IMR-90 (cell line): ENCODE data around the gene ZNF37A. TPM values are rescaled to one million over a fixed set of nuclear protein-coding genes. Genes with fewer than 3 reads are reported as not detected.

Experiments used
- ATAC-seq: fragments of 200-7000 bp; cut with Tn5 transposase; 2 replicates; pipeline ENCODE4 v1.9.1; 2020; ENCODE audit warnings: low read depth, mild to moderate bottlenecking, moderate library complexity
- BruUV-seq: library from RNA; stranded (reverse); fragments of 400-500 nt; replicated peaks from 2 replicates; lab custom pipeline; 2021; lab: Mats Ljungman, UMichigan
- CTCF ChIA-PET: fragments of 300-600 bp; formaldehyde crosslinking; extraction: SDS; loops from one replicate; lab custom pipeline; 2021; ENCODE audit warnings: antibody characterized with exemption; lab: Yijun Ruan, JAX
- POLR2A ChIA-PET: fragments of 300-600 bp; sonication (Branson Sonifier 250); formaldehyde crosslinking; loops from one replicate; lab custom pipeline; 2022; ENCODE audit warnings: antibody characterized with exemption; ENCODE audit not compliant: unreplicated experiment; lab: Charles Lee
- DNase-seq: peaks from one replicate; pipeline ENCODE4 v3.0.0; 2013
- H2AFZ ChIP-seq: replicated peaks from 2 replicates; pipeline ENCODE3; 2013; ENCODE audit warnings: low read length, mild to moderate bottlenecking; ENCODE audit not compliant: poor library complexity
- H2AK5ac ChIP-seq: 2 replicates; pipeline ENCODE4 v1.6.1; 2013; ENCODE audit warnings: low read depth, low read length, inconsistent platforms
- H2AK9ac ChIP-seq: replicated peaks from 2 replicates; pipeline ENCODE3; 2013; ENCODE audit warnings: mild to moderate bottlenecking, low read depth, low read length, moderate library complexity; ENCODE audit not compliant: poor library complexity
- H2BK120ac ChIP-seq: 2 replicates; pipeline ENCODE4 v1.6.1; 2013; ENCODE audit warnings: low read depth, low read length, inconsistent platforms
- H2BK15ac ChIP-seq: 3 replicates; pipeline ENCODE4 v1.6.1; 2013; ENCODE audit warnings: low read depth, low read length, inconsistent platforms
- H2BK20ac ChIP-seq: 2 replicates; pipeline ENCODE4 v1.6.1; 2013; ENCODE audit warnings: low read depth, mild to moderate bottlenecking, inconsistent platforms, low read length, moderate library complexity
- H2BK5ac ChIP-seq: 2 replicates; pipeline ENCODE4 v1.6.1; 2013; ENCODE audit warnings: mild to moderate bottlenecking, low read depth, low read length, inconsistent platforms; ENCODE audit not compliant: poor library complexity, severe bottlenecking
- H3K14ac ChIP-seq: replicated peaks from 2 replicates; pipeline ENCODE4 v1.6.1; 2013; ENCODE audit warnings: low read depth, low read length, inconsistent platforms
- H3K18ac ChIP-seq: 2 replicates; pipeline ENCODE4 v1.6.1; 2013; ENCODE audit warnings: low read depth, low read length, control low read depth
- H3K23ac ChIP-seq: 2 replicates; pipeline ENCODE4 v1.6.1; 2013; ENCODE audit warnings: low read depth, low read length, inconsistent platforms
- H3K27ac ChIP-seq: 2 replicates; pipeline ENCODE4 v1.5.1; 2013; ENCODE audit warnings: mild to moderate bottlenecking, control low read depth, low read length; ENCODE audit not compliant: insufficient read depth
- H3K27me3 ChIP-seq: 2 replicates; pipeline ENCODE4 v1.6.1; 2013; ENCODE audit warnings: low read length; ENCODE audit not compliant: control insufficient read depth, insufficient read depth
- H3K36me3 ChIP-seq: 2 replicates; pipeline ENCODE4 v1.6.1; 2013; ENCODE audit warnings: low read length, mixed read lengths; ENCODE audit not compliant: control insufficient read depth, insufficient read depth
- H3K4ac ChIP-seq: 2 replicates; pipeline ENCODE4 v1.6.1; 2013; ENCODE audit warnings: low read depth, low read length, inconsistent platforms
- H3K4me1 ChIP-seq: 2 replicates; pipeline ENCODE4 v1.6.1; 2013; ENCODE audit warnings: low read length, mixed read lengths; ENCODE audit not compliant: control insufficient read depth, insufficient read depth
- H3K4me2 ChIP-seq: 2 replicates; pipeline ENCODE4 v1.6.1; 2013; ENCODE audit warnings: low read depth, mild to moderate bottlenecking, control low read depth, low read length, moderate library complexity
- H3K4me3 ChIP-seq: 2 replicates; pipeline ENCODE4 v1.5.1; 2013; ENCODE audit warnings: low read depth, mild to moderate bottlenecking, control low read depth, low read length, moderate library complexity; ENCODE audit not compliant: insufficient read depth
- H3K56ac ChIP-seq: 2 replicates; pipeline ENCODE4 v1.6.1; 2013; ENCODE audit warnings: low read length, inconsistent platforms; ENCODE audit not compliant: insufficient read depth; ENCODE audit errors: extremely low read depth
- H3K79me1 ChIP-seq, 2 experiments: 2 replicates each; pipeline ENCODE4 v1.6.1; 2013; ENCODE audit warnings: low read length in 2 of 2, inconsistent platforms in 1 of 2, low read depth in 1 of 2
- H3K9ac ChIP-seq: 2 replicates; pipeline ENCODE4 v1.6.1; 2013; ENCODE audit warnings: low read depth, low read length, control low read depth
- H3K9me1 ChIP-seq: 2 replicates; pipeline ENCODE4 v1.6.1; 2013; ENCODE audit warnings: low read length, inconsistent platforms; ENCODE audit not compliant: insufficient read depth
- H3K9me3 ChIP-seq: 2 replicates; pipeline ENCODE4 v1.6.1; 2013; ENCODE audit warnings: low read length; ENCODE audit not compliant: control insufficient read depth, insufficient read depth
- H4K20me1 ChIP-seq: 2 replicates; pipeline ENCODE4 v1.6.1; 2013; ENCODE audit warnings: low read length, inconsistent platforms; ENCODE audit not compliant: insufficient read depth
- H4K5ac ChIP-seq: 2 replicates; pipeline ENCODE4 v1.6.1; 2013; ENCODE audit warnings: mild to moderate bottlenecking, low read depth, low read length, control low read depth
- H4K8ac ChIP-seq, 2 experiments: 2 replicates each; pipeline ENCODE4 v1.6.1; 2013; ENCODE audit warnings: low read depth in 2 of 2, low read length in 2 of 2, control low read depth in 1 of 2, inconsistent platforms in 1 of 2
- H4K91ac ChIP-seq: 2 replicates; pipeline ENCODE4 v1.6.1; 2013; ENCODE audit warnings: low read depth, low read length, inconsistent platforms; ENCODE audit not compliant: insufficient read depth
- BHLHE40 ChIP-seq: fragments of 150-350 bp; IDR thresholded peaks from 2 replicates; pipeline ENCODE4 v1.6.1; 2016; ENCODE audit warnings: mild to moderate bottlenecking, low read depth, low read length
- CEBPB ChIP-seq: IDR thresholded peaks from 2 replicates; pipeline ENCODE4 v1.6.1; 2012; ENCODE audit warnings: low read depth, low read length, improper control_type of control experiment
- CHD1 ChIP-seq: IDR thresholded peaks from 2 replicates; pipeline ENCODE4 v1.6.1; 2012; ENCODE audit warnings: low read depth, low read length, improper control_type of control experiment
- CTCF ChIP-seq: conservative IDR thresholded peaks from 2 replicates; pipeline ENCODE4 v1.5.1; 2012; ENCODE audit warnings: mild to moderate bottlenecking, low read depth, low read length, improper control_type of control experiment
- FOS ChIP-seq: fragments of 150-350 bp; IDR thresholded peaks from 2 replicates; pipeline ENCODE4 v1.6.1; 2016; ENCODE audit warnings: low read depth, low read length
- MAFK ChIP-seq: IDR thresholded peaks from 2 replicates; pipeline ENCODE4 v1.6.1; 2012; ENCODE audit warnings: low read depth, low read length, improper control_type of control experiment
- MAZ ChIP-seq: IDR thresholded peaks from 2 replicates; pipeline ENCODE4 v1.6.1; 2012; ENCODE audit warnings: low read depth, mild to moderate bottlenecking, low read length, improper control_type of control experiment, moderate library complexity, borderline replicate concordance
- NFE2L2 ChIP-seq: fragments of 150-350 bp; IDR thresholded peaks from 2 replicates; pipeline ENCODE4 v1.6.1; 2016; ENCODE audit warnings: low read depth, mild to moderate bottlenecking, low read length
- POLR2A ChIP-seq: IDR thresholded peaks from 2 replicates; pipeline ENCODE4 v1.6.1; 2012; ENCODE audit warnings: mild to moderate bottlenecking, low read depth, low read length
- RAD21 ChIP-seq: IDR thresholded peaks from 2 replicates; pipeline ENCODE4 v1.6.1; 2012; ENCODE audit warnings: low read length, improper control_type of control experiment
- RCOR1 ChIP-seq: IDR thresholded peaks from 2 replicates; pipeline ENCODE4 v1.6.1; 2012; ENCODE audit warnings: mild to moderate bottlenecking, low read length, improper control_type of control experiment; ENCODE audit not compliant: insufficient replicate concordance
- RFX5 ChIP-seq: IDR thresholded peaks from 2 replicates; pipeline ENCODE4 v1.8.0; 2012; ENCODE audit warnings: low read depth, mild to moderate bottlenecking, low read length, moderate library complexity
- SMC3 ChIP-seq: fragments of 150-350 bp; IDR thresholded peaks from 2 replicates; pipeline ENCODE4 v1.6.1; 2016; ENCODE audit warnings: low read depth, mild to moderate bottlenecking, antibody characterized with exemption, low read length, moderate library complexity
- WGBS, 2 experiments: methylation state at CpG; one replicate each; pipeline versions ENCODE4 v1.1.5 to v1.1.7; 2013; ENCODE audit warnings: missing lambda C conversion rate in 2 of 2; ENCODE audit not compliant: insufficient read length in 1 of 2; ENCODE audit errors: extremely low coverage in 2 of 2; 5-methylcytosine and 5-hydroxymethylcytosine counted together
- dilution Hi-C: fragments of 300-500 bp; cut with HindIII; formaldehyde crosslinking; loops from one replicate; pipeline ENCODE4 v1.14.3; 2018; ENCODE audit warnings: low sequenced_read_pairs; ENCODE audit not compliant: unreplicated experiment
- in situ Hi-C: fragments of 300-500 bp; cut with MboI; formaldehyde crosslinking; loops from 3 replicates; pipeline ENCODE4 v1.14.3; 2019; ENCODE audit warnings: low sequenced_read_pairs, inconsistent platforms, mixed read lengths
- intact Hi-C: fragments of 100-400 bp; cut with micrococcal nuclease; formaldehyde crosslinking; loops from 2 replicates; pipeline ENCODE4 v1.10.0; 2022
- polyA plus RNA-seq, 3 experiments: library from polyadenylated mRNA; depleted of rRNA; stranded (reverse); fragments of >200 nt; gene quantifications; 2 replicates each; pipeline ENCODE4 v1.2.3, GENCODE V29; 2012; ENCODE audit warnings: low replicate concordance in 1 of 3
- total RNA-seq: library from RNA; depleted of rRNA; stranded (reverse); fragments of >200 nt; gene quantifications from 2 replicates; pipeline ENCODE4 v1.2.3, GENCODE V29; 2012
- TF ChIP-seq, protein P1 (sequence below): fragments of 150-350 bp; IDR thresholded peaks from 2 replicates; pipeline ENCODE4 v1.6.1; 2016; ENCODE audit warnings: low read depth, mild to moderate bottlenecking, low read length, moderate library complexity, borderline replicate concordance
- TF ChIP-seq, protein P2 (sequence below): fragments of 150-350 bp; IDR thresholded peaks from 2 replicates; pipeline ENCODE4 v1.6.1; 2017; ENCODE audit warnings: mild to moderate bottlenecking, antibody characterized with exemption, low read length, low read depth

The ZNF37A gene
- total and polyA plus RNA-seq, 2 of the 4 experiments (the other 2 are of a cell fraction), result 5.5 to 8.6 TPM

DNA sequence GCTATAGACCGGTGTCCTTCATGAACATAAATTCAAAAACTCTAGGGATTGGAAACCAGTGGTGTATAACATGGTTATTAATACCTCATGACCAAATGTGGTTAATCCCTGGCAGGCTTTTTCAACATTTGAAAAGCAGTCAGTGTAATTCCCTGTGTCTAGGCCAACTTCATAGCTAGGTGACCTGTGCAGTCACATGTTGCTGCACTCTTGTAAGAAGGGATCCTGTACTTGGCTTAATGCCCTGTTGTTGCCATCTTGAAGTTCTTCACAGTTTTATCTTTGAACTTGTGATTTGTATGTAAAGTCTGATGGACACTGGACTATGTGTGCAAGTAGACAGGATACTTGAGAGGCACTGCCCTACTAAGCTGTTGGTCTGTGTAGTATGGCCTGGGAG, 43.9 kb upstream of the ZNF37A start:
- dilution Hi-C loops (no loop called here), intact Hi-C loops (no loop called here), in situ Hi-C loops (no loop called here)
- no CpG with 5 or more reads among the region's 1 CpG for WGBS, 2 experiments
- Histone ChIP-seq H3K4me3 (no peak overlapping the region), H2BK20ac (no peak overlapping the region), H3K79me1 (no peaks in the 10 kb centered on the region), H2BK5ac (no peak overlapping the region), H3K9ac (no peak overlapping the region), H3K23ac (no peak overlapping the region), H4K20me1 (no peaks in the 10 kb centered on the region), H3K4me2 (no peak overlapping the region), H3K18ac (no peak overlapping the region), H3K14ac (no peak overlapping the region), H3K4ac (no peak overlapping the region), H2AK9ac (no peak overlapping the region), H2BK15ac (no peak overlapping the region), H4K91ac (no peak overlapping the region), H2AK5ac (no peak overlapping the region), H3K9me3 (peaks cover 4% of the 10 kb centered on the region; the same call in 1 of the 2 replicates), H3K36me3 (peaks cover 5% of the 10 kb centered on the region; the same call in 1 of the 2 replicates), H2AFZ (no peak overlapping the region), H4K5ac (no peak overlapping the region), H4K8ac (no peak overlapping the region), H3K27ac (no peak overlapping the region), H3K9me1 (no peaks in the 10 kb centered on the region), H3K4me1 (0 out of 2 replicates have a peak, but pooled peaks cover 1% of the 10 kb centered on the region), H3K56ac (no peak overlapping the region), H3K27me3 (no peaks in the 10 kb centered on the region), H2BK120ac (no peak overlapping the region)
- TF ChIP-seq CTCF (no peak), MAZ (no peak), NFE2L2 (no peak), MAFK (no peak), FOS (no peak), SMC3 (no peak), CHD1 (no peak), BHLHE40 (no peak), CEBPB (no peak), RAD21 (no peak), POLR2A (no peak), RCOR1 (no peak), RFX5 (no peak)
- TF ChIP-seq, protein P1, sequence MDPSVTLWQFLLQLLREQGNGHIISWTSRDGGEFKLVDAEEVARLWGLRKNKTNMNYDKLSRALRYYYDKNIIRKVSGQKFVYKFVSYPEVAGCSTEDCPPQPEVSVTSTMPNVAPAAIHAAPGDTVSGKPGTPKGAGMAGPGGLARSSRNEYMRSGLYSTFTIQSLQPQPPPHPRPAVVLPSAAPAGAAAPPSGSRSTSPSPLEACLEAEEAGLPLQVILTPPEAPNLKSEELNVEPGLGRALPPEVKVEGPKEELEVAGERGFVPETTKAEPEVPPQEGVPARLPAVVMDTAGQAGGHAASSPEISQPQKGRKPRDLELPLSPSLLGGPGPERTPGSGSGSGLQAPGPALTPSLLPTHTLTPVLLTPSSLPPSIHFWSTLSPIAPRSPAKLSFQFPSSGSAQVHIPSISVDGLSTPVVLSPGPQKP, result no peak
- TF ChIP-seq, protein P2, sequence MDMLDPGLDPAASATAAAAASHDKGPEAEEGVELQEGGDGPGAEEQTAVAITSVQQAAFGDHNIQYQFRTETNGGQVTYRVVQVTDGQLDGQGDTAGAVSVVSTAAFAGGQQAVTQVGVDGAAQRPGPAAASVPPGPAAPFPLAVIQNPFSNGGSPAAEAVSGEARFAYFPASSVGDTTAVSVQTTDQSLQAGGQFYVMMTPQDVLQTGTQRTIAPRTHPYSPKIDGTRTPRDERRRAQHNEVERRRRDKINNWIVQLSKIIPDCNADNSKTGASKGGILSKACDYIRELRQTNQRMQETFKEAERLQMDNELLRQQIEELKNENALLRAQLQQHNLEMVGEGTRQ, result no peak
- POLR2A ChIA-PET, result no interaction called here
- CTCF ChIA-PET, result no interaction called here
- ATAC-seq (no peak), DNase-seq (no peak)
- no TSS peak for BruUV-seq
